Neural crest cell (in vitro differentiated cells): Measurements from ENCODE around the gene OR9Q2. TPM values are rescaled to one million over a fixed set of nuclear protein-coding genes. Genes with fewer than 3 reads are reported as not detected.

Experiments
- DNase-seq: peaks from one replicate; pipeline ENCODE4 v3.0.0; 2021; ENCODE audit warnings: low read depth, mixed read lengths, low spot score
- H3K27ac Mint-ChIP-seq: one replicate; pipeline ENCODE4 v1.8.0; 2021; ENCODE audit warnings: mild to moderate bottlenecking, mixed read lengths; ENCODE audit not compliant: unreplicated experiment
- H3K27me3 Mint-ChIP-seq: 2 replicates; pipeline ENCODE4 v1.8.0; 2021; ENCODE audit warnings: low read depth, mild to moderate bottlenecking, mixed read lengths
- H3K36me3 Mint-ChIP-seq: 2 replicates; pipeline ENCODE4 v1.8.0; 2021; ENCODE audit warnings: low read depth, mild to moderate bottlenecking, mixed read lengths
- H3K4me1 Mint-ChIP-seq: 2 replicates; pipeline ENCODE4 v1.8.0; 2021; ENCODE audit warnings: mixed read lengths
- H3K4me3 Mint-ChIP-seq: one replicate; pipeline ENCODE4 v1.8.0; 2021; ENCODE audit warnings: mild to moderate bottlenecking, mixed read lengths
- H3K9me3 Mint-ChIP-seq: 2 replicates; pipeline ENCODE4 v1.8.0; 2021; ENCODE audit warnings: mixed read lengths
- CTCF ChIP-seq: fragments of 200-600 bp; sonication (generic); conservative IDR thresholded peaks from 2 replicates; pipeline ENCODE4 v1.5.0; 2021; ENCODE audit warnings: antibody characterized with exemption, mild to moderate bottlenecking
- total RNA-seq: library from RNA; stranded (reverse); gene quantifications from 2 replicates; pipeline ENCODE4 v1.2.1, GENCODE V29; 2021

OR9Q2 gene
- total RNA-seq, 1 donor from 2014 or later = not detected

- no peaks in the 10 kb centered on the region for H3K9me3 Mint-ChIP-seq
- peaks cover 9% of the 10 kb centered on the region for H3K27me3 Mint-ChIP-seq
- peaks cover 10% of the 10 kb centered on the region for H3K4me1 Mint-ChIP-seq
- no peak for TF ChIP-seq CTCF
- no peak overlapping the region for H3K27ac Mint-ChIP-seq
- no peaks in the 10 kb centered on the region for H3K36me3 Mint-ChIP-seq
- DNase-seq = no peak
- no peak overlapping the region for H3K4me3 Mint-ChIP-seq
These were observed 23.3 kb upstream of the OR9Q2 start for GRCh38 chr11:58165504-58166106.

GRCh38 chr11:58177409-58178054 is 11.3 kb upstream of the OR9Q2 start:
- peaks cover 23% of the 10 kb centered on the region for H3K27me3 Mint-ChIP-seq
- H3K4me1 Mint-ChIP-seq = no peaks in the 10 kb centered on the region
- H3K4me3 Mint-ChIP-seq = no peak overlapping the region
- TF ChIP-seq CTCF = no peak
- H3K36me3 Mint-ChIP-seq = no peaks in the 10 kb centered on the region
- H3K9me3 Mint-ChIP-seq = no peaks in the 10 kb centered on the region
- no peak overlapping the region for H3K27ac Mint-ChIP-seq
- DNase-seq = no peak

- Mint-ChIP-seq H3K4me1 (no peaks in the 10 kb centered on the region), H3K27ac (no peak overlapping the region)
- no peak for TF ChIP-seq CTCF
These were observed 10.4 kb upstream of the OR9Q2 start for GRCh38 chr11:58178444-58178843.

GRCh38 chr11:58179648-58180047 is 9.2 kb upstream of the OR9Q2 start:
- Mint-ChIP-seq H3K27me3 (peaks cover 24% of the 10 kb centered on the region), H3K27ac (no peak overlapping the region), H3K36me3 (no peaks in the 10 kb centered on the region), H3K9me3 (no peaks in the 10 kb centered on the region), H3K4me1 (no peaks in the 10 kb centered on the region), H3K4me3 (no peak overlapping the region)
- DNase-seq = no peak
- TF ChIP-seq CTCF = no peak

More at GRCh38 chr11:58178444-58178843, 10.4 kb upstream of the OR9Q2 start:
- Mint-ChIP-seq H3K27me3 (peaks cover 24% of the 10 kb centered on the region), H3K4me3 (no peak overlapping the region), H3K36me3 (no peaks in the 10 kb centered on the region), H3K9me3 (no peaks in the 10 kb centered on the region)
- no peak for DNase-seq

GRCh38 chr11:58186938-58187337 is 1.9 kb upstream of the OR9Q2 start:
- TF ChIP-seq CTCF = no peak
- Mint-ChIP-seq H3K9me3 (peaks cover 3% of the 10 kb centered on the region), H3K4me1 (no peaks in the 10 kb centered on the region), H3K36me3 (no peaks in the 10 kb centered on the region), H3K27ac (no peak overlapping the region), H3K27me3 (peaks cover 6% of the 10 kb centered on the region), H3K4me3 (no peak overlapping the region)
- DNase-seq = no peak
